K562 (cell line): Measurements from ENCODE around the gene ALX3. TPM values are rescaled to one million over a fixed set of nuclear protein-coding genes. Genes with fewer than 3 reads are reported as not detected.
A peak's percentile ranks its signal among the peaks of the same experiment; 100 is the strongest.

Experiments
- ATAC-seq: fragments of 200-7000 bp; cut with Tn5 transposase; 3 replicates; pipeline ENCODE4 v1.9.1; 2020; ENCODE audit warnings: moderate library complexity
- BruUV-seq: library from RNA; stranded (reverse); fragments of 400-500 nt; replicated peaks from 2 replicates; lab custom pipeline; 2021; lab: Mats Ljungman, UMichigan
- CTCF ChIA-PET: fragments of 300-600 bp; formaldehyde crosslinking; extraction: SDS; loops from one replicate; lab custom pipeline; 2021; ENCODE audit warnings: low intra/inter-chr PET ratio; lab: Yijun Ruan, JAX
- POLR2A ChIA-PET: fragments of 300-600, 350-650 bp; sonication (Branson Sonifier 250); formaldehyde crosslinking; extraction: SDS; loops from one replicate; lab custom pipeline; 2021; ENCODE audit warnings: antibody characterized with exemption, inconsistent platforms; lab: Yijun Ruan, JAX
- DNase-seq, 4 experiments: peaks; one replicate each; pipeline versions ENCODE4 v3.0.0 to v3.0.0-alpha.2; 2011 to 2018; ENCODE audit warnings: low spot score in 3 of 4, mixed read lengths in 3 of 4; ENCODE audit errors: extremely low read depth in 1 of 4
- FAIRE-seq: peaks from 2 replicates; lab custom pipeline; 2011; peaks lifted over from hg19 to GRCh38; lab: Jason Lieb, UNC
- H2AFZ ChIP-seq: 2 replicates; pipeline ENCODE4 v1.6.0; 2011; ENCODE audit warnings: low read depth, low read length, control low read depth, inconsistent platforms
- H3K27ac ChIP-seq: fragments of 200-600 bp; 3 replicates; pipeline ENCODE4 v1.8.0; 2011; ENCODE audit warnings: low read depth, mild to moderate bottlenecking, control low read depth, inconsistent platforms, low read length, moderate library complexity, mixed read lengths; ENCODE audit errors: extremely low read depth
- H3K27me3 ChIP-seq, 2 experiments: fragments of 300-600 bp in 1 of 2; 2 replicates in 1 of 2; 3 replicates in 1 of 2; pipeline versions ENCODE4 v1.6.0 to v1.8.0; 2011; ENCODE audit warnings: inconsistent platforms in 2 of 2, low read length in 2 of 2, mild to moderate bottlenecking in 1 of 2, mixed read lengths in 1 of 2, moderate library complexity in 1 of 2; ENCODE audit not compliant: control insufficient read depth in 2 of 2, insufficient read depth in 2 of 2
- H3K36me3 ChIP-seq: fragments of 300-600 bp; 3 replicates; pipeline ENCODE4 v1.8.0; 2011; ENCODE audit warnings: mild to moderate bottlenecking, low read length, inconsistent platforms; ENCODE audit not compliant: control insufficient read depth, insufficient read depth
- H3K4me1 ChIP-seq, 2 experiments: fragments of 200-600 bp in 1 of 2; replicated peaks in 1 of 2; 2 replicates in 1 of 2; 3 replicates in 1 of 2; pipeline versions ENCODE4 v1.5.1 to v1.8.0; 2011; ENCODE audit warnings: inconsistent platforms in 2 of 2, low read length in 2 of 2, mild to moderate bottlenecking in 1 of 2, mixed read lengths in 1 of 2, moderate library complexity in 1 of 2; ENCODE audit not compliant: control insufficient read depth in 2 of 2, insufficient read depth in 2 of 2
- H3K4me2 ChIP-seq: 2 replicates; pipeline ENCODE4 v1.6.1; 2011; ENCODE audit warnings: low read length, control low read depth, inconsistent platforms, mixed read lengths; ENCODE audit not compliant: insufficient read depth
- H3K4me3 ChIP-seq: fragments of 200-600 bp; sonication (generic), shearing (Covaris generic); 2 replicates; pipeline ENCODE4 v1.5.1; 2016; ENCODE audit warnings: control low read depth, inconsistent platforms
- H3K79me2 ChIP-seq: fragments of 200-600 bp; 3 replicates; pipeline ENCODE4 v1.8.0; 2011; ENCODE audit warnings: low read length, inconsistent platforms; ENCODE audit not compliant: control insufficient read depth, insufficient read depth
- H3K9ac ChIP-seq, 2 experiments: 2 replicates each; pipeline versions ENCODE4 v1.6.0 to v1.6.1; 2011; ENCODE audit warnings: low read depth in 2 of 2, low read length in 2 of 2, control low read depth in 1 of 2, inconsistent platforms in 1 of 2, mild to moderate bottlenecking in 1 of 2, mixed read lengths in 1 of 2; ENCODE audit not compliant: insufficient read depth in 1 of 2
- H3K9me1 ChIP-seq: one replicate; pipeline ENCODE4 v1.6.0; 2011; ENCODE audit warnings: inconsistent platforms, mild to moderate bottlenecking, low read length, moderate library complexity; ENCODE audit not compliant: control insufficient read depth, insufficient read depth
- H3K9me3 ChIP-seq: replicated peaks from 2 replicates; pipeline ENCODE4 v1.5.1; 2011; ENCODE audit warnings: low read depth, low read length, inconsistent platforms; ENCODE audit not compliant: control insufficient read depth, insufficient read depth
- H4K20me1 ChIP-seq: replicated peaks from 2 replicates; pipeline ENCODE4 v1.6.1; 2011; ENCODE audit warnings: low read length, inconsistent platforms, mixed read lengths; ENCODE audit not compliant: control insufficient read depth, insufficient read depth
- BCL6 ChIP-seq: fragments of 250-450 bp; sonication (Bioruptor Pico); IDR thresholded peaks from 2 replicates; pipeline ENCODE4 v1.4.0; 2020
- CC2D1A ChIP-seq: fragments of 450-650 bp; IDR thresholded peaks from 2 replicates; pipeline ENCODE4 v1.6.1; 2017; ENCODE audit warnings: mild to moderate bottlenecking
- FOXP1 ChIP-seq: sonication (generic); formaldehyde crosslinking; IDR thresholded peaks from 2 replicates; pipeline ENCODE4 v1.8.0; 2022; ENCODE audit warnings: mild to moderate bottlenecking, missing genetic modification reagents
- MYNN ChIP-seq, 2 experiments: sonication (generic); formaldehyde crosslinking in 1 of 2; IDR thresholded peaks; 2 replicates each; pipeline versions ENCODE4 v1.5.0 to v1.6.1; 2016 to 2020; ENCODE audit warnings: antibody characterized with exemption in 1 of 2, missing genetic modification reagents in 1 of 2
- SRSF3 ChIP-seq: fragments of 200-400 bp; formaldehyde crosslinking; IDR thresholded peaks from 2 replicates; pipeline ENCODE4 v1.6.1; 2016; ENCODE audit warnings: mild to moderate bottlenecking, low read length, moderate library complexity; ENCODE audit not compliant: insufficient read depth
- XRCC5 ChIP-seq: fragments of 200-400 bp; formaldehyde crosslinking; IDR thresholded peaks from 2 replicates; pipeline ENCODE4 v1.6.1; 2017; ENCODE audit warnings: low read depth, mild to moderate bottlenecking, low read length
- WGBS: fragments of 100-300 bp; shearing (Covaris generic); methylation state at CpG from one replicate; pipeline ENCODE4 v1.1.6; 2016; ENCODE audit warnings: low coverage, mixed read lengths; ENCODE audit not compliant: insufficient coverage; ENCODE audit errors: missing lambda C conversion rate; 5-methylcytosine and 5-hydroxymethylcytosine counted together
- in situ Hi-C: fragments of 300-500 bp; cut with MboI; formaldehyde crosslinking; loops from 4 replicates; pipeline ENCODE4 v1.15.0; 2018; ENCODE audit warnings: inconsistent platforms, mixed read lengths
- intact Hi-C: fragments of 100-400 bp; cut with micrococcal nuclease; formaldehyde crosslinking; loops from 2 replicates; pipeline ENCODE4 v1.14.2; 2022
- polyA plus RNA-seq, 8 experiments: library from polyadenylated mRNA; depleted of rRNA in 4 of 8; stranded (reverse) in 5 of 8; unstranded in 3 of 8; fragments of >200 nt; fragmentation: Nextera tagmentation in 2 of 8; fragmentation: Illumina TruSeq in 1 of 8; extraction: Ambion mirVana in 2 of 8; extraction: Trizol in 1 of 8; gene quantifications; 2 replicates each; pipeline versions ENCODE4 v1.2.1 to v1.2.3, GENCODE V29; 2011 to 2014; ENCODE audit warnings: inconsistent platforms in 1 of 8, missing spikeins in 1 of 8
- total RNA-seq, 7 experiments: library from RNA; depleted of rRNA in 6 of 7; stranded (reverse); fragments of >200 nt in 6 of 7; fragmentation: Illumina TruSeq in 2 of 7; extraction: Trizol in 2 of 7; gene quantifications; 2 replicates each; pipeline versions ENCODE4 v1.2.1 to v1.2.3, GENCODE V29; 2011 to 2021; ENCODE audit warnings: low replicate concordance in 1 of 7
- TF ChIP-seq, protein P1 (sequence below), 3 experiments: IDR thresholded peaks in 2 of 3; conservative IDR thresholded peaks in 1 of 3; 2 replicates each; pipeline ENCODE4 v1.5.1; 2011 to 2012; ENCODE audit warnings: low read length in 3 of 3, mild to moderate bottlenecking in 3 of 3, control low read depth in 2 of 3, improper control_type of control experiment in 1 of 3, inconsistent platforms in 1 of 3, low read depth in 1 of 3, mixed read lengths in 1 of 3, moderate library complexity in 1 of 3; ENCODE audit not compliant: insufficient read depth in 2 of 3
- TF ChIP-seq, protein P2 (sequence below): conservative IDR thresholded peaks from 2 replicates; pipeline ENCODE4 v1.6.1; 2011; ENCODE audit warnings: low read depth, mild to moderate bottlenecking, low read length; ENCODE audit not compliant: control insufficient read depth

ALX3 gene
- total and polyA plus RNA-seq, 9 of the 15 experiments (the other 6 are each of a cell fraction or from before 2014, with no cell fraction given) = not detected

DNA sequence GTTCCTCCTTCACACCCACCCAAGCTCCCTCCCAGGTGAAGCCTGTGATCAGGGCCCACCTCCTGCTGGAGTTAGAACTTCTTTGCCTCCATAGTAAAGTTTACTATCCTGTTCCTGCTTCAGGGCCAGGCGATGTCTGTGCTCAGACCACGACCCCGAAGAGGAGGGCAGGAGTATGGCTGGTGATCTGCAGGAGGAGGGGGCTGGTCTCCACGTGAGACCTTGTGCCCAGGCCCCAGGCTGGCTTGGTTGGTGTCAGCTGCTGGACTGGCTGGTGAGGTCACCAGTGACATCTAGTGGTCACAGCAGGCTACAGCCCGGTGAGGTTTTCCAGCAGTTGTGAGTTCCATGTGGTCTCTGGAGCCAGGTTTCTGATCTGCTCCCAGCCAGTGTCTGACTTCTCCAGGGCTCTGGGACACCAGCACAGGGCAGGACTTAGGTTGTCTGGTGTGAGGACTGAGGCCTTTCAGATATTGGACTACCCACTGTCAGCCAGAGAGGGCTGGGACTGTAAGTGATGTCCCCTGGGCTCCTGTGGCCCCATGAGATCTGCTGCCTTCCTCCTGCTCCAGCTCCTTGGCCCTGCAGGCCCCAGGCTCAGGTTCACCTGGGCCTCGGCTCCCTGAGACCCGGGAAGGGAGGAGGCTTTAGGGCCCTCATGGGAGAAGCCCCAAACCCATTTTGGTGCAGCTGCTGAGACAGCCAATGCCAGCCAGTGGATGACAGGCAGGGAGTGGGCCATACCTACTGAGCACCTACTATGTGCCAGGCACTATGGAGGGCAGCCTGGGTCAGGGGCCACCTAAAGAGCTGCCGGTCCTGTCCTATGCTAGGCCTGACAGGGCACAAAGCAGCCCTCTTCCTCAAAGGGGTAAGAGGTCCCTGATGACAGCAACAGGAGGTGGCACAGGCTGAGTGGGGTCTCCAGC lies 35.8 kb upstream of the ALX3 start:
- CTCF ChIA-PET = interaction anchor here (0.6 to 2.9 kb wide), 7 partner anchors 18 to 558 kb away, joined by 3 to 31 read pairs (median 3); partner anchors contain the start of gene GNAI3
- Histone ChIP-seq H3K9me3 (no peaks in the 10 kb centered on the region), H3K4me2 (no peak overlapping the region), H3K9ac (peak overlapping the region in 1 of 2 experiments; percentile 78; a peak in 2 of 4 replicates), H3K4me3 (no peak overlapping the region), H3K4me1 (no peaks in the 10 kb centered on the region; a peak in 1 of 5 replicates), H3K9me1 (no peaks in the 10 kb centered on the region), H3K79me2 (no peaks in the 10 kb centered on the region), H4K20me1 (peaks cover 9% of the 10 kb centered on the region), H3K36me3 (no peaks in the 10 kb centered on the region), H3K27me3 (peaks cover 30 to 68% of the 10 kb centered on the region in 2 experiments), H3K27ac (no peak overlapping the region), H2AFZ (peak overlapping the region; percentile 3; the same call in 1 of the 2 replicates)
- FAIRE-seq (peak; percentile 97), DNase-seq (peak; percentile 83 to 88 (median 88)), ATAC-seq (peak; percentile 94)
- intact Hi-C loops = loop anchor here (5.0 kb wide), 1 partner anchor 79 kb away; no protein-coding TSS in a partner anchor
- POLR2A ChIA-PET = interaction anchor here (0.6 to 7.7 kb wide), 7 partner anchors 9 to 55 kb away, joined by 3 to 48 read pairs (median 3); no protein-coding TSS in a partner anchor
- BruUV-seq = no TSS peak
- in situ Hi-C loops = loop anchor here (5.0 kb wide), 1 partner anchor 54 kb away; no protein-coding TSS in a partner anchor
- under 1% methylated on average over 8 of the region's 8 CpGs for WGBS
- TF ChIP-seq XRCC5 (peak; percentile 60; the same call in 1 of the 2 replicates), SRSF3 (no peak), MYNN (IDR thresholded peaks at IDR 0.05) (peak; percentile 49; the same call in 1 of the 2 replicates), MYNN (CRISPR knock-in tag; IDR thresholded peaks at IDR 0.05) (no peak), FOXP1 (CRISPR knock-in tag) (0 out of 2 replicates have a peak, but pooled peaks have one; percentile 35), BCL6 (CRISPR knock-in tag) (no peak), CC2D1A (peak; percentile 61; the same call in 1 of the 2 replicates)
- TF ChIP-seq, protein P1, sequence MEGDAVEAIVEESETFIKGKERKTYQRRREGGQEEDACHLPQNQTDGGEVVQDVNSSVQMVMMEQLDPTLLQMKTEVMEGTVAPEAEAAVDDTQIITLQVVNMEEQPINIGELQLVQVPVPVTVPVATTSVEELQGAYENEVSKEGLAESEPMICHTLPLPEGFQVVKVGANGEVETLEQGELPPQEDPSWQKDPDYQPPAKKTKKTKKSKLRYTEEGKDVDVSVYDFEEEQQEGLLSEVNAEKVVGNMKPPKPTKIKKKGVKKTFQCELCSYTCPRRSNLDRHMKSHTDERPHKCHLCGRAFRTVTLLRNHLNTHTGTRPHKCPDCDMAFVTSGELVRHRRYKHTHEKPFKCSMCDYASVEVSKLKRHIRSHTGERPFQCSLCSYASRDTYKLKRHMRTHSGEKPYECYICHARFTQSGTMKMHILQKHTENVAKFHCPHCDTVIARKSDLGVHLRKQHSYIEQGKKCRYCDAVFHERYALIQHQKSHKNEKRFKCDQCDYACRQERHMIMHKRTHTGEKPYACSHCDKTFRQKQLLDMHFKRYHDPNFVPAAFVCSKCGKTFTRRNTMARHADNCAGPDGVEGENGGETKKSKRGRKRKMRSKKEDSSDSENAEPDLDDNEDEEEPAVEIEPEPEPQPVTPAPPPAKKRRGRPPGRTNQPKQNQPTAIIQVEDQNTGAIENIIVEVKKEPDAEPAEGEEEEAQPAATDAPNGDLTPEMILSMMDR (IDR thresholded peaks at IDR 0.05 in 2 of 3, conservative IDR thresholded peaks at IDR 0.05 in 1 of 3; ENCODE audit: insufficient read depth in 2 of 3, low read depth in 1 of 3, low read length in 3 of 3) = peak; percentile 95 to 99 (median 95)
- TF ChIP-seq, protein P2, sequence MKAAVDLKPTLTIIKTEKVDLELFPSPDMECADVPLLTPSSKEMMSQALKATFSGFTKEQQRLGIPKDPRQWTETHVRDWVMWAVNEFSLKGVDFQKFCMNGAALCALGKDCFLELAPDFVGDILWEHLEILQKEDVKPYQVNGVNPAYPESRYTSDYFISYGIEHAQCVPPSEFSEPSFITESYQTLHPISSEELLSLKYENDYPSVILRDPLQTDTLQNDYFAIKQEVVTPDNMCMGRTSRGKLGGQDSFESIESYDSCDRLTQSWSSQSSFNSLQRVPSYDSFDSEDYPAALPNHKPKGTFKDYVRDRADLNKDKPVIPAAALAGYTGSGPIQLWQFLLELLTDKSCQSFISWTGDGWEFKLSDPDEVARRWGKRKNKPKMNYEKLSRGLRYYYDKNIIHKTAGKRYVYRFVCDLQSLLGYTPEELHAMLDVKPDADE = no peak
